OCI-LY3 (cell line): ENCODE results near the gene ZNF774.

Experiments used
- H2AFZ ChIP-seq: fragments of 200-600, 300-600 bp; shearing (Covaris generic); 2 replicates; pipeline ENCODE4 v1.6.0; 2014; ENCODE audit warnings: antibody characterized with exemption, low read depth, low read length
- H3K27ac ChIP-seq: fragments of 200-600, 300-600 bp; sonication (generic); 2 replicates; pipeline ENCODE4 v1.5.1; 2014; ENCODE audit warnings: mild to moderate bottlenecking, low read length, moderate library complexity, mixed read lengths
- H3K27me3 ChIP-seq: fragments of 200-600, 300-600 bp; sonication (generic); 2 replicates; pipeline ENCODE4 v1.6.1; 2014; ENCODE audit warnings: low read depth, low read length, mixed read lengths
- H3K36me3 ChIP-seq: fragments of 200-600, 300-600 bp; sonication (generic); replicated peaks from 2 replicates; pipeline ENCODE3; 2014; ENCODE audit warnings: low read depth, low read length, mixed read lengths
- H3K4me1 ChIP-seq: fragments of 300-600, 200-600 bp; sonication (generic); 2 replicates; pipeline ENCODE4 v1.6.1; 2014; ENCODE audit warnings: low read length, mixed read lengths
- H3K4me2 ChIP-seq: fragments of 200-600, 300-600 bp; sonication (generic); 2 replicates; pipeline ENCODE4 v1.6.1; 2014; ENCODE audit warnings: low read length, mixed read lengths
- H3K4me3 ChIP-seq: fragments of 300-600, 200-600 bp; sonication (generic); 2 replicates; pipeline ENCODE4 v1.5.1; 2014; ENCODE audit warnings: antibody characterized with exemption, mild to moderate bottlenecking, low read length, moderate library complexity
- H3K79me2 ChIP-seq: fragments of 300-600, 200-600 bp; shearing (Covaris generic); 2 replicates; pipeline ENCODE4 v1.6.1; 2014; ENCODE audit warnings: mild to moderate bottlenecking, low read length, mixed read lengths
- H3K9ac ChIP-seq: fragments of 300-600, 200-600 bp; shearing (Covaris generic); 2 replicates; pipeline ENCODE4 v1.6.0; 2014; ENCODE audit warnings: mild to moderate bottlenecking, low read length, moderate library complexity
- H3K9me3 ChIP-seq: fragments of 200-600, 300-600 bp; shearing (Covaris generic); 2 replicates; pipeline ENCODE4 v1.6.1; 2014; ENCODE audit warnings: low read length, mixed read lengths; ENCODE audit not compliant: insufficient read depth
- H4K20me1 ChIP-seq: fragments of 200-600, 300-600 bp; sonication (generic); 2 replicates; pipeline ENCODE4 v1.6.1; 2016; ENCODE audit warnings: low read length, mixed read lengths; ENCODE audit not compliant: insufficient read depth
- CTCF ChIP-seq: fragments of 200-600, 300-600 bp; sonication (generic); IDR thresholded peaks from 2 replicates; pipeline ENCODE4 v1.5.1; 2014; ENCODE audit warnings: antibody characterized with exemption, low read length, low read depth
- EZH2phosphoT487 ChIP-seq: fragments of 200-600 bp; shearing (Covaris generic); IDR thresholded peaks from 2 replicates; pipeline ENCODE4 v1.6.1; 2018; ENCODE audit warnings: antibody characterized with exemption, mixed run types, low read depth

ZNF774 gene

GRCh38 chr15:90400759-90401314 lies 48.8 kb downstream of the ZNF774 start:
- H3K9ac ChIP-seq = no peak overlapping the region
- H4K20me1 ChIP-seq = peaks cover 78% of the 10 kb centered on the region
- peaks cover 15% of the 10 kb centered on the region for H3K4me1 ChIP-seq
- TF ChIP-seq EZH2phosphoT487 (no peak), CTCF (no peak)
- no peaks in the 10 kb centered on the region for H3K36me3 ChIP-seq
- peaks cover 96% of the 10 kb centered on the region for H3K79me2 ChIP-seq
- peak overlapping the region; percentile 26 for H3K4me3 ChIP-seq
- no peaks in the 10 kb centered on the region for H3K27me3 ChIP-seq
- no peak overlapping the region for H2AFZ ChIP-seq
- no peak overlapping the region for H3K27ac ChIP-seq
- peak overlapping the region; percentile 56 for H3K4me2 ChIP-seq
- H3K9me3 ChIP-seq = no peaks in the 10 kb centered on the region

- H3K9ac ChIP-seq = no peak overlapping the region
- no peaks in the 10 kb centered on the region for H3K27me3 ChIP-seq
- H3K4me2 ChIP-seq = 0 out of 2 replicates have a peak overlapping the region, but pooled peaks have one; percentile 56
- H3K79me2 ChIP-seq = peaks cover 96% of the 10 kb centered on the region
- peaks cover 77% of the 10 kb centered on the region for H4K20me1 ChIP-seq
- H2AFZ ChIP-seq = no peak overlapping the region
- no peaks in the 10 kb centered on the region for H3K36me3 ChIP-seq
- peaks cover 15% of the 10 kb centered on the region for H3K4me1 ChIP-seq
- H3K4me3 ChIP-seq = no peak overlapping the region
- H3K27ac ChIP-seq = no peak overlapping the region
- TF ChIP-seq CTCF (no peak), EZH2phosphoT487 (no peak)
- H3K9me3 ChIP-seq = no peaks in the 10 kb centered on the region
Measured at GRCh38 chr15:90401495-90401894, 49.4 kb downstream of the ZNF774 start.

- Histone ChIP-seq H3K27ac (no peak overlapping the region), H2AFZ (no peak overlapping the region), H3K9me3 (no peaks in the 10 kb centered on the region), H3K4me2 (no peak overlapping the region), H3K4me1 (peaks cover 15% of the 10 kb centered on the region), H3K79me2 (peaks cover 96% of the 10 kb centered on the region), H3K4me3 (no peak overlapping the region), H3K36me3 (no peaks in the 10 kb centered on the region), H3K9ac (no peak overlapping the region), H4K20me1 (peaks cover 78% of the 10 kb centered on the region), H3K27me3 (no peaks in the 10 kb centered on the region)
- TF ChIP-seq EZH2phosphoT487 (no peak), CTCF (no peak)
Measured at GRCh38 chr15:90402223-90402622, 50.1 kb downstream of the ZNF774 start.

GRCh38 chr15:90402767-90403166 lies 50.7 kb downstream of the ZNF774 start:
- H3K4me3 ChIP-seq = no peak overlapping the region
- no peak for TF ChIP-seq CTCF
- no peak for TF ChIP-seq EZH2phosphoT487
- H3K4me2 ChIP-seq = no peak overlapping the region

More at GRCh38 chr15:90402767-90403166, 50.7 kb downstream of the ZNF774 start:
- no peaks in the 10 kb centered on the region for H3K36me3 ChIP-seq
- no peak overlapping the region for H3K27ac ChIP-seq
- H3K9ac ChIP-seq = no peak overlapping the region
- no peak overlapping the region for H2AFZ ChIP-seq
- no peaks in the 10 kb centered on the region for H3K27me3 ChIP-seq
- peaks cover 100% of the 10 kb centered on the region for H3K79me2 ChIP-seq
- H3K4me1 ChIP-seq = peaks cover 15% of the 10 kb centered on the region
- peaks cover 81% of the 10 kb centered on the region for H4K20me1 ChIP-seq
- H3K9me3 ChIP-seq = no peaks in the 10 kb centered on the region
